Amniotic epithelial cell (primary cell): ENCODE results near the gene RUSC1.
"Not testable (repeated sequence)": the region's sequence is repeated elsewhere in the genome, so short reads cannot be mapped to it uniquely, and the experiment has no call there.

ENCODE experiments used
- DNase-seq: peaks from one replicate; pipeline ENCODE4 v3.0.0-alpha.2; 2010; ENCODE audit warnings: low read depth

RUSC1 gene

DNA sequence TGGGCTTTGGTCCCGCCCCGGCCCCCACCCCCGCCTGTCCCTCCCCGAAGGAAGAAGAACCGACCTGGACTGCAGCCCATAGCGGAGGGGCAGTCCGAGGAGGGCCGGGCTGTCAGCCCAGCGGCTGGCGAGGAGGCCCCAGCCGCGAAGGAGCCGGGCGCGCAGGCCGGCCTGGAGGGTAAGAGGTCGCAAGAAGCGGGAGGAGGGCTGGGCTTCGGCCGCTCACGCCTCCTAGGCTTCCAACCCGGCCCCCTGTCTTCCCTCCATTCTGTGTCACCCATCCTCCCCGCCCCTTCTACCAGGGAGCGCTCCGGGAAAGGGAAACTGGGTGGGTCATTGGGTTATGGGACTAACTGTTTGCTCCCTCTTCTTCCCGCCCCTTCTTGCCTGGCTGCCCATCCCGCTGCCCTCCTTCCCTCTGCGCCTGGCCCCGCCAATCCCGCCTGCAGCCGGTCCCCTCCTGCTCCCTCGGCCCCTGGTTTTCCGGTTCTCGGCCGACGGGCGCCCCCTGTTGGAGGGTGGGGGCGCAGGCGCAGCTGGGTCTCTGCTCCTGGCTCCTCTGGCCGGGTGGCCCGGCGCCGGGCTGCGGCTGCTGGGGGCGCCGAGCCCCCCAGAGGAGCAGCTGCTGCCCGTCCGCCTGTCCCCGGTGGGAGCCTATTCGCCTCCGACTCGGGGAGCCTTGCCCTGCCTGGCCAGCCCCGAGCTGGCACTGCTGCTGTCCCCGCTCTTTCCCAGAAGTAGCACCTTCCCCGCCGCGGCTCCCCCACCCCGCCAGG lies 2.4 kb downstream of the RUSC1 start:
- peak; percentile 97 for DNase-seq

DNA sequence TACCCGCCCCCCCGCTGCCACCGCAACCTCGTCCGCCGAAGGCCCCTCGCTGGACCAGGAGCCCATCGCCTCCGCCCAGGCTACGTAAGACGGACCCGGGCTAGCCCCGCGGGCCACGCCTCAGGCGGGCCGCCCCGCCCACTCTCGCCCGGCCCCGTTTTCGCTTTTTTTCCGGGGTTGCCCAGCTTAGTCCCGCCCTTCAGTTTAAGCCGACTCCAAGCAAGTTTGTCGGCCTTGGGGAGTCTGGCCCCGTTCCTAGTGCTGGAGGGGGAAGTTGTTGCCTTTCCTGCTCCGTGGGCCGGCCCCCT lies 3.0 kb downstream of the RUSC1 start:
- peak; percentile 87 for DNase-seq

DNA sequence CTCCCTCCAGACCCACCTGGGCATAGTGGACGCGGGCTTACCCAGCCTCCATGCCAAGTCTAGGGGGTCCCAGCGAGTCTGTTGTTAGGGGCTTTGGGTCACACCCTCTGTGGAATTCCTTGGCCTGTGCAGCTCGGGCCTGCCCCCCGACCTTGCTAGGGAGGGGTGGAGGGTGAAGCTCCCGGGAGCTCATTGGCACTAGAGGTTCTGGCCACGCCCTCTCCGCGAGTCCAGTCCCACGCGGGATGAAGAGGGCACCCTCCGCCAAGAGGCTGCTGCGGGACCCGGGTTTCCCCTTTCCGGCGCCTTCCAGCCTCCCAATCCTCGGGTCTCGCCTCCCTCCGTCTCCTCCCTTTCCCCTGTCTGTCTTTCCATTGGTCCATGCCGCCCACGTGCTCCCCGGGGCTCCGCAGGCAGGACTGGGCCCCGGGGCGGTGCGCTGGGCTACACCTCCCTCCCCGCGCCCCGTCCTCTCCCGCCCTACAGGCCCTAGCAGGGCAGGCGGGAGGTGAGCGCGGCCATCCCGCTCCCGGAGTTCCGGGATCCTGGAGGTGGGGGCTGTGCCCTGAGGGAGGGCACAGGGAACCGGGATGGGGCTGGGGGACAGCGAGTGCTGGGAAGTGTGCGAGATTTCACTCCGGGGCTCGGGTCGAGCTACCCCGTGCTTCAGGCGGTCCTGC lies 3.5 kb downstream of the RUSC1 start:
- DNase-seq, result peak; percentile 96

DNA sequence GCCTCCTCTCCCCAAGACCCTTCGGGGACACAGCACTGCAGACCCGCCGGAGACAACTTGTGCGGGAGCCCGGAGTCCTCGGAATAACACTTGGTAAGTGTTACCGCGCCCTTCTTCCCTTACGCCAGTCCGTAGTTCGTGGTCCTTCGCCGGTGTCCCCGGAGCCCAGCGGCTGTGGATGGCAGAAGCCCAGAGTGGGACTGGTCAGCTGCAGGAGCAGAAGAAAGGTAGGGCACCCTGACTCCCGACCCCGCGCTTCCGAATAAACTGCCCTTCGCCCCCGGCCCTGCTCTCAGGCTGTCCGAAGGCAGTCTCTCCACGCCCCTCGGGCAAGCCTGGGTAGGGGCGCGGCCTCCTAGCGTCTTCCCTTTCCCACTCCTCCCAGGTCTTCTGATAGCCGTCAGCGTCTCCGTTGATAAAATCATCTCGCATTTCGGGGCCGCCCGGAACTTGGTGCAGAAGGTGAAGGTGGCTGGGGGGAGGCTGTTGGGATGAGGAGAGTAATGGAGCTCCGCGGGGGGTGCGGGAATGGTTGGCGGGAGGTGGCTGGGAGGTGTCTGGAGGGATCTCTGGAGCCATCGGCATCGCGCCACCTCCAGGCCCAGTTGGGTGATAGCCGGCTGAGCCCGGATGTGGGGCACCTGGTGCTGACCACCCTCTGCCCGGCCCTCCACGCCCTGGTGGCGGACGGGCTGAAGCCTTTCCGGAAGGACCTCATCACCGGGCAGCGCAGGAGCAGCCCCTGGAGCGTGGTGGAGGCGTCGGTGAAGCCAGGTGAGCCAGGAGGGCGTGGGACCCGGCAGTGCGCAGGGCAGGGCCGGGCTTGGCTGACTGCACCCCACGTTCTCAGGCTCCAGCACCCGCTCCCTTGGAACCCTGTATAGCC lies 4.3 kb downstream of the RUSC1 start:
- no peak for DNase-seq

DNA sequence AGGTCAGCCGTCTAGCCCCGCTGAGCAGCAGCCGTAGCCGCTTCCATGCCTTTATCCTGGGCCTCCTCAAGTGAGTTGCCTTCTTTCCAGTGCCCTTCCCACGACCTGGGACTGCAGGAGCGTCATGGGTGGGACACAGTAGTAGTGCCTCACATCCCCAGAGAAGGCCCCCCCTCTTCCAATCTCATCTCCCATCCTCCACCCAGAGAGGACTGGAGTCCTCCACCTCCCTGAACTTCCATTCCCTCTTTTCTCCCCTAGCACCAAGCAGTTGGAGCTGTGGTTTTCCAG lies 4.9 kb downstream of the RUSC1 start:
- DNase-seq, result no peak

DNA sequence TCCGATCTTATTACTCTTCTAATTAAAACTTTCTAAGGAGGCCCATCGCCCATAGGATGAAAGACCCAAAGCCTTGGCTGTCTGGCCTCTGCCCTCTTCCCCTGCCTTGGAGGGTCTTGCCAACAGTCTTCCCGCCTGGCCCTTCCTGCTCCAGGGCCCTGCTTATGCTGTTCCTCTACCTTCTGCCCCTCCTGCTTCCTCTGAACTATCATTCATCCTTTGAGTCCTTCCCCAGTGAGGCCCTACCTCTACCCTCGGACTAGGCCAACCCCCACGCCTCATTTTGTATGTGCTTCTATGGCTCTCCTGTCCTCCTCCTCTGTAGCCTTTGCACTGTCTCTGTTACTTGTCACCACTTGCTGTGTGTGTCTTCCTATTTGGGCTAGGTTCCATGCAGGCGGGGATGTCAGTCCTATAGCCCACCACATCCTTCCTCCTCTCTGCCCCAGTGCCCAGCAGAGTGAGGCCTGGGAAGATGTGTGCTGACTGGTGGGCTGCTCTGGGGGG lies 5.4 kb downstream of the RUSC1 start:
- no peak for DNase-seq

DNA sequence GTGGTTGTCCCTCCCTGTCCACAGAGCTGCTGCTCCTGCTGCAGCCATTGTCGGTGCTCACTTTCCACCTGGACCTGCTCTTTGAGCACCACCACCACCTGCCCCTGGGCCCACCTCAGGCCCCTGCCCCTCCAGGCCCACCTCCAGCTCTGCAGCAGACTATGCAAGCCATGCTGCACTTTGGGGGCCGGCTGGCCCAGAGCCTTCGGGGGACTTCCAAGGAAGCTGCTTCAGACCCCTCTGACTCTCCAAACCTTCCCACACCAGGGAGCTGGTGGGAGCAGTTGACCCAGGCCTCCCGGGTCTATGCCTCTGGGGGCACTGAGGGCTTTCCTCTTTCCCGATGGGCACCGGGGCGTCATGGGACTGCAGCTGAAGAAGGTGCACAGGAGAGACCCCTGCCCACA lies 5.9 kb downstream of the RUSC1 start:
- no peak for DNase-seq

DNA sequence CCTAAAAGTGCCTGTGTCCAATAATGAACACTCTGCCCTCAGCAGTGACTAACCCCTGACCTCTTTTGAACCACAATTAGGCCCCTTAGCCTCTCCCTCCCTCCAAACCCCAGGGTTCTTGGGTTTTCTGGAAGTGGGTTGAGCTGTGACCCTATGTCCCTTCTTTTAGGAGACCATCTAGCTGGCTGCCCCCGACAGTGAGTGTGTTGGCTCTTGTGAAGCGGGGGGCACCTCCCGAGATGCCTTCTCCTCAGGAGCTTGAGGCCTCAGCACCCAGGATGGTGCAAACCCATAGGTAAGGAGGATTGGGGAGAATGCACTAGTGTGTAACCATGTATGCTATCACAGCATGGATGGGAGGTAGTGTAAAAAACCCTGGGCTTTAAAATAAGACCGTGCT lies 7.3 kb downstream of the RUSC1 start:
- DNase-seq, result no peak

DNA sequence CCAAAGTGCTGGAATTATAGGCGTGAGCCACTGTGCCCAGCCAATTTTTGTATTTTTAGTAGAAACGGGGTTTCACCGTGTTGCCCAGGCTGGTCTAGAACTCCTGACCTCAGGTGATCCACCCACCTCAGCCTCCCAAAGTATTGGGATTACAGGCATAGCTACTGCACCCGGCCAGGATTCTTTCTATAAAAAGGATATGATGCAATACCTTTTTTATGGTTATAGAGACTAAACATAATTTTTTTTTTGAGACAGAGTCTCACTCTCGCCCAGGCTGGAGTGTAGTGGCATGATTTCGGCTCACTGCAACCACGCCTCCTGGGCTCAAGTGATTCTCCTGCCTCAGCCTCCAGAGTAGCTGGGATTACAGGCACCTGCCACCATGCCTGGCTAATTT lies 8.2 kb downstream of the RUSC1 start:
- not testable (repeated sequence) for DNase-seq

DNA sequence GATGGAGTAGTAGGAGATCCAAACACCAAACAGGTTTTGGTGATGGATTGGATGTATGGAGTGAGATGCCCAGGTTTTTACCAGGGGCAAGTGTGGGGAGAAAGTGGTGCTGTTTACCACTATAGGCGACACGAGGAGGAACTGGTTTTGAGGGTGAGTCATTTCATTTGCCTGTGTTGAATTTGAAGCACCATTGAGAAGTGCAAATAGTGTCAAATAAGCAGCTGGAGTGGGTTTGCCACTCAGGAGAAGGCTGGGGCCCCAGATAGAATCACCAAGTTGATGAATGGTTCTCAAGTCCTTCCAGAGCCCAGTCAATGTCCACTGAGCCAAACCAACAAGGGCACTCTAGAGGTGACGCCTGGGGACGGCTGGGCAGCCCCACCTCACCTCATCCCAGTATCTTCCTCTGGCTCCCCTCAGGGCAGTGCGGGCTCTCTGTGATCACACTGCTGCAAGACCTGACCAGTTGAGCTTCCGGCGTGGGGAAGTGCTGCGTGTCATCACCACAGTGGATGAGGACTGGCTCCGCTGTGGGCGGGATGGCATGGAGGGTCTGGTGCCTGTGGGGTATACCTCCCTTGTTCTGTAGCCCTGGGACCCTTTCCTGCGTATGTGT lies 9.4 kb downstream of the RUSC1 start:
- no peak for DNase-seq

DNA sequence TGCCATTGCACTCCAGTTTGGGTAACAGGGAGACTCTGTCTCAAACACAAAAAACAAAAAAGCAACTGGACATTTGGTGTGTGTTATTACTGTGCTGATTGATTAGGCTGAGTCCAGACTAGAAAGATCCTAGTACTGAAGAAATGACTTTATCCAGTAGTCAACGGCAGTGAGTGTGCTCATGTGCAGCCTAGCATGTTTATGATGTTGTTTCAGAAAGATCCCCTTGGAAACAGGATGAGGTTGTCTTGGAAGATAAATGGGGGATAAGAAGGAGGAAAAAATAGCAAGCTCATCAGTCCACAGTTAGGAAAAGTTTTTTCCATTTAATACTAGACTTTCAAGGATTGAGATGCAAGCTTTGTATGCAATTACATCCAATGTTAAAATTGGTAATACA lies 14.3 kb downstream of the RUSC1 start:
- peak; percentile 42 for DNase-seq

DNA sequence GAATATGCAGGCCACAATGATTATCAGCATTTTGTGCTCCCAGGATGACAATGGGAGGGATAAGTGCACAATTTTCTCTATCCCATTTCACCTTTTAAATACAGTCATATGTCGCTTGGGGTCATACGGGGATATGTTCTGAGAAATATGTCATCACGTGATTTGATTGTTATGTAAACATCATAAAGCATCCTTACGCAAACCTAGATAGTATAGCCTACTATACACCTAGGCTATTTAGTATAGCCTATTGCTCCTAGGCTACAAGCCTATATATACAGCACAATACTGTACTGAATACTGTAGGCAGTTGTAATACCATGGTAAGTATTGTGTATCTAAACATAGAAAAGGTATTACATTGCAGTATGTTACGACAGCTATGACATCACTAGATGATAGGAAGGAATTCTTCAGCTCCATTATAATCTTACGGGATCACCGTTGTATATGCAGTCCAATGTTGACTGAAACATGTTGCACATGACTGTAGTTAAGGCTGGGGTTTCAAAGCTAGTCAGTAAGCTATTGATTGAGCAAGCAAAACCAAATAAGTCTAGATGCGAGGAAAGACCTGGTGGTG lies 18.9 kb downstream of the RUSC1 start:
- peak; percentile 70 for DNase-seq

DNA sequence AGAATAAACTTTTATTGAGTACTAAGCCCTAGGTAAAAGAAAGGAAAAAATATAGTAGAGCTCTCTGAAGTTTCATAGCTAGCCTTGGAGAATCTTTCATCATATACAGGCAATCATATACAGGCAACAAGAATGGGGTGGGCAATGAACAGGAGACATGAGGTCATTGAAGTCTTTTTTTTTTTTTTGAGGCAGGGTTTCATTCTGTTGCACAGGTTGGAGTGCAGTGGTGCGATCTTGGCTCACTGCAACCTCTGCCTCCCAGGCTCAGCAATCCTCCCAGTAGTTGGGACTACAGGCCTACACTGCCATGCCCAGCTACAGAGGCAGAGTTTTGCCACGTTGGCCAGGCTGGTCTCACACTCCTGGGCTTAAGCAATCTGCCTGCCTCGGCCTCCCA lies 22.1 kb downstream of the RUSC1 start:
- no peak for DNase-seq

DNA sequence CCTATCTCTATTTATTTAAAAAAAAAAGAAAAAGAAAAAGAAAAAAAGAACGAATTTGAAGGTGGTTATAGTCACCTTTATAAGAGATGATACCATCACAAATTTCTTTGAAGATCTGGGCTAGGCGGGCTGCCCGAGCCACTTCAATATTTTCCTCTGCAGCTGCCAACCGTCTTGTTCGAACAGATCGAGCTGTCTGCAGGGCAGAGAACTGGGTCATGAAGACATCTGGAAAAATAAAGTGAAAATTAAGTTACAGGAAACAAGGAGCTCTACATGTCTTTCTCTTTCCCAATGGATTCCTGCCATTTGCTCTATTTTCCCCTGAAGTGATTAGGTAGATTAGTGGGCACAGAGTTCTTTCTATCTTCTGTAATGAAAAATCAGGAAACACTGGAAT lies 31.9 kb downstream of the RUSC1 start:
- DNase-seq, result no peak

DNA sequence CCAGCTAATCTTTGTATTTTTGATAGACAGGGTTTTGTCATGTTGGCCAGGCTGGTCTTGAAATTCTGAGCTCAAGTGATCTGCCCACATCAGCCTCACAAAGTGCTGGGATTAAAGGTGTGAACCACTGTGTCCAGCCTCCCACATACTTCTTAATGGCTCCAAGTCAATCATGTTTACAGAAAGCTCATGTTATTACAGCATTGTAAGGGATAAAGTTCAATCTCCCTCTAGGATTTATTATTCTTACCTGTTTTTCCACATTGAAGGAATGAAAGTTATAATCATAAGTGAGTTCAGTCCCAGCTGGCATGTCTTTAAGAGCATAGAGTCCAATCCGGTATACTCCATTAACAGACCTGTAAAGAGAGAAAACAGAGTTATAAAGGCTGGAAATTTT lies 39.4 kb downstream of the RUSC1 start:
- no peak for DNase-seq

DNA sequence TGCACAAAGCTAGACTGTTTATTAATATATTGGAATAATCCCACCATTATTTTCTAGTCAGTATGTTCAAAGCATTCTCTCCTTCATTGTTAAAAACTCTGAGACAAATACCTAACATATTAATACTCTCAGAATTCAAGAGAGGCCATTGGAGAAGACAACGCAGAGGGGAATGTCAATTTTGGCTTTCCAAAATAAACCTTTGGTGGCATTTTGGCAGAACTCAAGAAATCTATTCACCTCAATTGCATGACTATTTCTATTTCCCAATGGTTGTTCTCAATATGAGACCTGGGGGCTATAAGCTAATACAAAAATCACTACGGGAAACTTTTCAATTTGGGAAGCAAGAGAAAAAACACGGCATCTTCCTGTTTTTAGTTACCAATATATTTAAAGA lies 58.5 kb downstream of the RUSC1 start:
- no peak for DNase-seq

DNA sequence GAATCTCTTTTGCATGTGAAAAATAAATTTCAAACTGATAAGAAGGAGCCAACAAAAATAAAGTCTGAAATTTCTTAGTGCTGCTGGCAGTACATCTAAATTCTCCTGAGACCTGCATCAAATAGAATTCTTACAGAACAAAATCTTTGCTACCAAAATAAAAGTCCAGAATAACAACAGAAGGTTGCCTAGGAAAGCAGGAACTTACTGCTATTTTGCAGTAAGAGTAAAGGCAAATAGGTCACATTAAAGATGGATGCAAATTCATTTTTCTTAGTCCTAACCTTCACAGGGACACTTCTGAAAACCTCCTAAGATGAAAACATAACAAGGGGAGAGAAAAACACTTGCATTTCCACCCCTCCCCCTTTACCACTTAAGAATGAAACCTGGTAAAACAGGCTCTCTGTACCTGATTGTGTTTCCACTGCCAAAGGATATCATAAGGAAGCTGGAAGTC lies 59.0 kb downstream of the RUSC1 start:
- peak; percentile 49 for DNase-seq
